ENCODE results near the gene CLIC4. TPM values are rescaled to one million over a fixed set of nuclear protein-coding genes. Genes with fewer than 3 reads are reported as not detected.

Gene CLIC4
- total RNA-seq, 6 donors from 2014 or later, result 44.0 to 234 (median 147) TPM

- DNase-seq (no peak), ATAC-seq (ENCODE audit: low FRiP score in 2 of 2) (peak; percentile 9 to 68)
- no peaks in the 10 kb centered on the region for H3K36me3 ChIP-seq
- H3K4me1 ChIP-seq, result peaks cover 2 to 16% (median 8%) of the 10 kb centered on the region in 4 donors
- no peaks in the 10 kb centered on the region for H3K9me3 ChIP-seq
- H3K27me3 ChIP-seq, result no peaks in the 10 kb centered on the region
- no peak overlapping the region for H3K4me3 ChIP-seq
- WGBS, 2 donors, result 71 to 77% methylated on average over 11 to 19 of the region's 19 CpGs
- no peak overlapping the region for H3K27ac ChIP-seq
- no peak for TF ChIP-seq CTCF (IDR thresholded peaks at IDR 0.05)
- TF ChIP-seq POLR2AphosphoS5 (IDR thresholded peaks at IDR 0.05), result no peak
- no peak for TF ChIP-seq EP300 (IDR thresholded peaks at IDR 0.05)
- TF ChIP-seq POLR2A (IDR thresholded peaks at IDR 0.05), result no peak
Observed at GRCh38 chr1:24872061-24872850, 127.0 kb downstream of the CLIC4 start.

DNA sequence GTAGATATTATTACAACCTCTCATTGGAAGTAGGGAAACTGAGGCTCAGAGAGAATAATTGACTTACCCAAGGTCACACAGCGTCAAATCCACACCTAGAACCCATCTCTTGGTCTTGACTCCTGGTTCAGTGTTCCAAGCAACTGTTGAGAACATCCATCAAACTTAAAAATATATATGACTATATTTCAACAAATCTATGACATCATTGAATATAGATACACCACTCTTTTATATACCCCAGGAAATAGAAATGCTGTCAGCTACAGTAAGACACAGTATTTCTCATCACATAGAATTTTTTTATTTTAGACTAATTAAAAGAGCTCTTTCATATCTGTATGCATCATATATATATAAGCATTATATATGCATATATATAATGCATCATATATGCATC, 127.9 kb downstream of the CLIC4 start:
- H3K27me3 ChIP-seq, result no peaks in the 10 kb centered on the region
- DNase-seq, result no peak
- 92 to 100% methylated on average over 1 of the region's 1 CpG for WGBS, 2 donors

GRCh38 chr1:24874056-24874455, 128.8 kb downstream of the CLIC4 start:
- no peak for TF ChIP-seq POLR2A (IDR thresholded peaks at IDR 0.05)
- TF ChIP-seq CTCF (IDR thresholded peaks at IDR 0.05), result no peak
- no peak for TF ChIP-seq EP300 (IDR thresholded peaks at IDR 0.05)
- 55 to 72% methylated on average over 7 of the region's 7 CpGs for WGBS, 2 donors
- no peak overlapping the region for H3K4me3 ChIP-seq
- ATAC-seq (ENCODE audit: low FRiP score in 2 of 2), result peak in 1 of 2 donors; percentile 67
- peaks cover 2 to 16% (median 8%) of the 10 kb centered on the region in 4 donors for H3K4me1 ChIP-seq
- no peaks in the 10 kb centered on the region for H3K36me3 ChIP-seq
- no peaks in the 10 kb centered on the region for H3K9me3 ChIP-seq
- no peak overlapping the region for H3K27ac ChIP-seq
- no peaks in the 10 kb centered on the region for H3K27me3 ChIP-seq
- no peak for DNase-seq

More for the DNA sequence above, 127.9 kb downstream of the CLIC4 start:
- ATAC-seq (ENCODE audit: low FRiP score in 2 of 2), result no peak
- Histone ChIP-seq H3K4me1 (peaks cover 2 to 16% (median 8%) of the 10 kb centered on the region in 4 donors), H3K27ac (no peak overlapping the region), H3K4me3 (no peak overlapping the region), H3K9me3 (no peaks in the 10 kb centered on the region), H3K36me3 (no peaks in the 10 kb centered on the region)
- no peak for TF ChIP-seq EP300 (IDR thresholded peaks at IDR 0.05)
- no peak for TF ChIP-seq CTCF (IDR thresholded peaks at IDR 0.05)

GRCh38 chr1:24874611-24875234, 129.5 kb downstream of the CLIC4 start:
- TF ChIP-seq EP300 (IDR thresholded peaks at IDR 0.05) (no peak), POLR2AphosphoS5 (IDR thresholded peaks at IDR 0.05) (no peak), CTCF (IDR thresholded peaks at IDR 0.05) (no peak), POLR2A (IDR thresholded peaks at IDR 0.05) (no peak)
- ATAC-seq (ENCODE audit: low FRiP score in 2 of 2) (no peak), DNase-seq (no peak)
- Histone ChIP-seq H3K27me3 (no peaks in the 10 kb centered on the region), H3K4me1 (peaks cover 2 to 16% (median 8%) of the 10 kb centered on the region in 4 donors), H3K27ac (no peak overlapping the region), H3K9me3 (no peaks in the 10 kb centered on the region), H3K4me3 (no peak overlapping the region), H3K36me3 (no peaks in the 10 kb centered on the region)
- WGBS, 2 donors, result 67 to 75% methylated on average over 16 of the region's 16 CpGs

Data from upper lobe of left lung (tissue), 6 donors.